ENCODE results near the gene LILRA6.

LILRA6 gene

GRCh38 chr19:54188215-54188871, 54.2 kb downstream of the LILRA6 start:
- DNase-seq: peak in 9 of 58 donors; percentile 7 to 60 (median 21)

DNA sequence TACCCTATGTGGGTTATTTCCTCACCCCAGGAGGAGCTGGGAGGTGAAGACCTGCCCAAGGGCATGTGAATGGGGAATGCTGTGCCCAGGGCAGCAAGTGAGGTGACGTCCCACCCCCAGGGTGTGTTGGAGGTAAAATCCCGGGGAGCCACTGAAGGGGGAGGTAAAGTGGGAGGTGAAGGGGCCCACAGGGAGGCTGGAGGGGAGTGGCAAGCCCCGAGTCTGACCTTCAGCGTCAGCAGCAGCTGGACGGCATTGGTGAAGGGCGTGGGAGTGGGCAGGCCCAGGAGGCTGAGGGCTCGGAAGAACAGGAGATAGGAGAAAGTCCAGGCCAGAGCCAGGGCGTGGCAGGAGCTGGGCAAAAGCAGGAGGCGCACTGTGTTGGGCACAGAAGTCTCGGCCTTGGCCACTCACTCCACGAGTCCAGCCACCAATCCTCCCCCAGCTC, 55.6 kb downstream of the LILRA6 start:
- DNase-seq: no peak

Data from anterior cingulate cortex (tissue), 58 donors.